ENCODE measurements around the gene ANKS1A.

ANKS1A gene

DNA sequence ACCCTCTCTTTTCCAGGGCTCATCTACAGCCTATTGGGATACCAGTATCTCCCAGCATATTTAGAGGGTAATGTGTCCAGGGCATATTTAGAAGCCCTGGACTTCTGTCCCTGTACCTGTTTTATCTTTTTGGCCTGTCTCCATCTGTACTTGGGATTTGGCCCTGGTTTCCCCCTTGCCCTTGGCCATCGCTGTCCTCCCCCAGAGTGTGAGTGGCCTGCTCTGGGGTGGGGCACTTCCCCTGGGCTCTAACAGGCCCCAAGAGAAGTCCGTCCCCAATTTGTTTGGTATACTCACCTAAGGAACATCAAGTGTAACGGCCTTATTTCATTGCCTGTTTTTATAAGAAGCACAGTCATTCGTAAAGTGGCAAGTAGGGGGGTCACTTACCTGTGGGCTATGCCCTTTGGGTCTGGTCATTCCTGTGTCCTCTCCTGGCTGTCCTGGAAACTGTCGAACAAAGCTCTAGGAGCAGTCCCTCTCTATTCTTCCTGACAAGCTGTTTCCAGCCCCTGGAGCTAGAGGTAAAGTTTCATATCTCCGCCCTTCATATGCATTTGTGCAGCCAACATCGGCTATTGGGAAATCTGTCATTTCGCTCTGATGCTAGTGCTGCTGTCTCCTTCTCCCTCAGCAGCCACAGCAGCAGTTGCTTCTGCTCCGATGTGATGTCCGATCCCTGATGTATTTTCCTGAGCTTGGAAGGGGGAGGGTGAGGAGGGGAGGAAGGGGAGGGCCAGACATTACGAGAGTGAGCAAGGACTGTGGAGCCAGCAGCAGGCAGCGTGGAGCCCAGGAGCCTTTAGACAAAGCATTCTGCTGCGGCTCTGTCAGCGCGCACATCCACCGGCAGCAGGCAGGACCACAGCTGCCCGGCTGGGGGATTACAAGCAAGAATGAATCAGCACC, 168.6 kb downstream of the ANKS1A start:
- DNase-seq: no peak

- no peak for DNase-seq
Measured at GRCh38 chr6:35058358-35058675, 169.3 kb downstream of the ANKS1A start.

- DNase-seq: no peak
Measured at GRCh38 chr6:35058865-35059522, 169.9 kb downstream of the ANKS1A start.

GRCh38 chr6:35059596-35060345, 170.7 kb downstream of the ANKS1A start:
- no peak for DNase-seq

DNA sequence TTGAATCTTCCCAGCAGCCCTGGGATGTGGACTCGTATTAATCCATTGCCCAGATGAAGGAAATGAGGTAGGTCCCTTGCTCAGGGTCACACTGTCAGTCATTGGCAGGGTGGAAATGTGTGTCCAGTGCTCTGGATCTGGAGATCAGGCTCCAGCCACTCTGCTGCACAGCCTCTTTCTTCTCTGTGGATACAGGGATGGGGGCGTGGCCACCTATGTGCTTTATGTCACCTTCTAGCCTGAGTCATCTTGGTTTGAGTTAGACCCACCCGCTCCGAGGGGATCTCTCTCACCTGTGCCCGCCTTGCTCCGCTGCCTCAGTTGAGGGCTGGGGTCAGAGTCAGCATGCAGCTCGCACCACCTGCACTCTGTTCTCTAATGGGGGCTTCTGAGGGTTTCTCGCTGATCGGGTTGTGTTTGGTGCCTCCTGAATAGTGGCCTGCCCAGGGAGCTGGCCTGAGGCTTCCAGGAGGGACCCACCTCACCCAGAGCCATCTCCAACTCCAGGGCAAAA, 172.1 kb downstream of the ANKS1A start:
- DNase-seq: no peak

DNA sequence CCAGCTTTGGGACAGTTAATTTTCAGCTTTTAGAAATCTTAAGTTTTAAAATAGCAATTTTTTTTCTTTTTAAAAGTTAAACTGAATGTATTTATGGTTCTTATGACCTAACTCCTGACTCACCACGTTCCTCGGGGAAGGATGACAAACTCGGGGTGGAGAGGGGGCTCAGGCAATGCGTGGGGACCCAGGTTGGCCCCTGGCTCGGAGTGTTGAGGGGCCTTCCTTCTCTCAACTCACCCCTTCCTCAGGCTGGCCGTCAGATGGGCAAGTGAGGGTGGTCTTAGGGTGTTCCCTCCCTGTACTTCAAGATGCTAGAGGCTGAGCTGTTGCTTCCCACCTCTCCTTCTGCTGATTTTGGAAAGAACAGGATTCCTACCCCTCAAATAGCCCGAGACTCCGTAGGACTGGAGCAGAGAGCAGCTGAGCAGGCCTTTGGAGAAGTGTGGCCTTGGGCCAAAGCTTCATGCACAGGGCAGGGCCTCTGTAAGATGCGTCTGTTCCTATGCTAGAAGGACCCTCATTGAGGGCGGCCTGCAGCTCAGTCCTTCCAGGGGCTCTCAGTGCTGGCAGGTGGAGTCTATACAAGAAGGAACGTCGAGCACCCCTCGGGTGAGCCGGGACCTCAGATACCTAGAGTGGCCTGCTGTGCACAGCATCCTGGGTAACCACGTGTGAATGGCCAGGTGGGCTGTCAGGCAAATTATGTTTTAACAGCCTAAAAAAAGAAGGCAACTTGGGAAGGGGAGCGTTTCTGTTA, 172.8 kb downstream of the ANKS1A start:
- no peak for DNase-seq

- no peak for DNase-seq
Measured at GRCh38 chr6:35062676-35063574, 173.9 kb downstream of the ANKS1A start.

GRCh38 chr6:35063701-35064280, 174.7 kb downstream of the ANKS1A start:
- no peak for DNase-seq

- DNase-seq: no peak
Measured at GRCh38 chr6:35064290-35064689, 175.2 kb downstream of the ANKS1A start.

DNA sequence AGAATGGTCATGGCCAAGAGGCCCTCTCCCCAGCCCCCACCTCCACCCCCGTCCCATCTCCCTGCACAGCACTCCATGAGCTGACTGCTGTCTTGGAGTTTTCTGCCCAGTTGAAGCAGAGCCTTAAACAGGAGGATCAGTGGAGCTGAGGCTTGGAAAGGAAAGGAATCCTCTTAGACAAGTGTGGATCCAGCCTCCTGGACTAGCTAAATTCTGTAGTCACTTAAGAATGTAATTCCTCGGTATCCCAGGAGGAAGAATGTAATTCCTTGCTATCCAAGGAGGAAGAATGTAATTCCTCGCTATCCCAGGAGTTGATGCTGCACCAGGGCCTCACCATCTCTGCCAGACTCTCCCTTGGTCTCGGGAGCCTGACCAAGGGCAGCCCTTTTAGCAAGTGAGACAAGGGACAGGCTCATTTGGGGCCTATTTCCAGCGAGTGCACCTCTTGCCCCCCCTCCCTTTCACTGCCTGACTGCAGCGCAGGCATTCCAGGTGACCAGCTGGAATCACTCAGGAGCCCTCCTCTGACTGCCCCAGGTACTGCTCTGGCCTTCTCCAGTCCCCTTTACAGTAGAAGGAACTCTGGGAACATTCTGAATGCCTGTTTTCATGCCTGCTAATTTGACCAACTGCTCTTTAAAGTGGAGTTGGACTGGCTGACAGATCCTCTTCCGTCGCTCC, 175.8 kb downstream of the ANKS1A start:
- no peak for DNase-seq

- no peak for DNase-seq
Measured at GRCh38 chr6:35065441-35065800, 176.4 kb downstream of the ANKS1A start.

DNA sequence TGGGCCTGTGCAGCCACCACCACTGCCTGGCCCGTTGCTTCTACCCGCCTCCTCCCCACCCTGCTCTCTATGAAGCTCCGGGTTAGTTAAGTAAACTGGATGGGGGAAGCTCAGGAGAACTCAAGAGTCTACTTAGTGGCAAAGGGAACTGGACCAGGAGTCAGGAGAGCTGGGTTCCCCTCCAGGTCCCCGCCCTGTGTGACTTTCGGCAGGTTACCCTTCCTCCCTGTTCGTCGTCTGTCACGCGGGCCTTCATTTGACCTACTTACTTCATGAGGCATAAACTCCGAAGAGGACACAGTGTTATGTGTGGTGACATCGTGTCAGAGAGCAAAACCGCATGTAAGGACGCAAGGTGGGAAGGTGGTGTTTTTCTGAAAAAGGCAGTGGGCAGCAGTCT, 176.8 kb downstream of the ANKS1A start:
- DNase-seq: no peak

GRCh38 chr6:35067234-35067633, 178.2 kb downstream of the ANKS1A start:
- no peak for DNase-seq

- DNase-seq: no peak
Measured at GRCh38 chr6:35068206-35068605, 179.2 kb downstream of the ANKS1A start.

DNA sequence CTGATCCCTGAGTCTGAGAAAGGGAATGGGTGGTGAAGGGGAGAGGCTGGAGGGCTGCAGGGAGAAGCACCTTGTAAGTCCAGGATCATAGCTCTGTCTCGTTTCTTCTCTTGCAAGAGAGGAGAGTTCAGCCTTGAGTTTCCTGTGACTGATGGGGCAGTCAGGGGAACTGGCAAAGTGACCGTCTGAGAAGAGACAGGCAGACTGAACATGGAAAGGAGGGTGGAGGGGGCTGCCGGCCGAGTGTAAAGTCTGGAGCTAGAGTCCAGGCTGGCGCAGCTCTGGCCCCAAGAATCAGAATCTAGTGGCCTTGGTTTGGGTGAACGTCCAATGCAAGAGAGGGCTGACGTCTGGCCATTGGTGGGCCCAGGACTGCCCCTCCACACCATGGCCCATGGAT, 179.6 kb downstream of the ANKS1A start:
- no peak for DNase-seq

GRCh38 chr6:35069262-35069661, 180.2 kb downstream of the ANKS1A start:
- DNase-seq: no peak

DNA sequence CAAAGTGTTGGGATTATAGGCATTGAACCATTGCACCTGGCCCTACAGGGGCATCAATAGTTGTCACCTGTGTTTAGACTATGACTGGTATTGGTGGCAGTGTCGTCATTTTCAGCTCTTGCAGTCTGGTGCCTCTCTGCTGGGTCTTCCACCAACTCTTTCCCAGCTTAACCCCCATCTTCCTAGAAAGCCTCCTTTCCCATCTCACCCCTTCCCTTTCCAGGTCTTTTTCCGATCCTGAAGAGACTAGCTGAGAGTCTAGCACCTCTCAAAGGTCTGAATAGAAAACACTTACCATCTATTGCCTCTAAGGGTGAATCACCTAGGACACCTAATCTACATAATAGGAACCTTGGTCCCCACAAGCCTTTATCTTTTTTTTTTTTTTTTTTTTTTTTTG, 181.1 kb downstream of the ANKS1A start:
- no peak for DNase-seq

- no peak for DNase-seq
Measured at GRCh38 chr6:35071347-35071994, 182.4 kb downstream of the ANKS1A start.

- no peak for DNase-seq
Measured at GRCh38 chr6:35072051-35072697, 183.1 kb downstream of the ANKS1A start.

GRCh38 chr6:35072698-35073055, 183.6 kb downstream of the ANKS1A start:
- DNase-seq: no peak
